ENCODE measurements around the gene METRN. TPM values are rescaled to one million over a fixed set of nuclear protein-coding genes. Genes with fewer than 3 reads are reported as not detected.
A peak's percentile ranks its signal among the peaks of the same experiment; 100 is the strongest.

METRN gene
- total RNA-seq, 2 donors from 2014 or later: 36.6 to 71.9 TPM

GRCh38 chr16:714079-714478 lies 839 bp upstream of the METRN start:
- Histone ChIP-seq H3K27me3 (peaks cover 0 to 16% of the 10 kb centered on the region in 2 donors), H3K27ac (no peak overlapping the region), H3K9me3 (no peaks in the 10 kb centered on the region), H3K4me1 (peaks cover 52% of the 10 kb centered on the region), H3K36me3 (replicated peaks in 1 of 2; ENCODE audit: insufficient read depth in 1 of 2, low read depth in 2 of 2) (no peaks in the 10 kb centered on the region), H3K4me3 (no peak overlapping the region)
- DNase-seq (no peak), ATAC-seq (no peak)
- intact Hi-C loops (cut with DNase I): loop anchor here (5.0 kb wide), 1 partner anchor 338 kb away; no protein-coding TSS in a partner anchor
- WGBS, 2 donors: 74 to 81% methylated on average over 2 to 11 of the region's 11 CpGs
- TF ChIP-seq POLR2A (IDR thresholded peaks at IDR 0.05): no peak
- no peak for TF ChIP-seq CTCF (IDR thresholded peaks at IDR 0.05)

GRCh38 chr16:715477-716199 lies 720 bp downstream of the METRN start:
- no peak for DNase-seq
- ATAC-seq: peak; percentile 17
- intact Hi-C loops (cut with DNase I): no loop called here

GRCh38 chr16:716200-716568 lies 1.3 kb downstream of the METRN start:
- Histone ChIP-seq H3K4me1 (peaks cover 66% of the 10 kb centered on the region), H3K9me3 (no peaks in the 10 kb centered on the region), H3K36me3 (replicated peaks in 1 of 2; ENCODE audit: insufficient read depth in 1 of 2, low read depth in 2 of 2) (no peaks in the 10 kb centered on the region), H3K27ac (peak overlapping the region; percentile 16 to 73 (median 63)), H3K27me3 (peaks cover 0 to 2% of the 10 kb centered on the region in 2 donors), H3K4me3 (no peak overlapping the region)
- DNase-seq: peak; percentile 74 to 83 (median 80)
- WGBS, 2 donors: 15 to 26% methylated on average over 3 to 12 of the region's 12 CpGs
- intact Hi-C loops (cut with DNase I): no loop called here
- peak; percentile 17 for ATAC-seq
- TF ChIP-seq CTCF (IDR thresholded peaks at IDR 0.05) (no peak), POLR2A (IDR thresholded peaks at IDR 0.05) (peak in 2 of 3 donors; percentile 12 to 16)

More at GRCh38 chr16:715477-716199, 720 bp downstream of the METRN start:
- Histone ChIP-seq H3K4me3 (peak overlapping the region; percentile 25 to 43), H3K4me1 (peaks cover 66% of the 10 kb centered on the region), H3K27ac (peak overlapping the region; percentile 16 to 73 (median 63)), H3K27me3 (peaks cover 0 to 8% of the 10 kb centered on the region in 2 donors), H3K9me3 (no peaks in the 10 kb centered on the region), H3K36me3 (replicated peaks in 1 of 2; ENCODE audit: insufficient read depth in 1 of 2, low read depth in 2 of 2) (no peaks in the 10 kb centered on the region)
- TF ChIP-seq CTCF (IDR thresholded peaks at IDR 0.05) (peak in 1 of 7 experiments; percentile 8), POLR2A (IDR thresholded peaks at IDR 0.05) (no peak)
- WGBS, 2 donors: 2 to 7% methylated on average over 21 to 73 of the region's 74 CpGs

GRCh38 chr16:716768-717325 lies 1.9 kb downstream of the METRN start:
- ATAC-seq (no peak), DNase-seq (no peak)
- no peak for TF ChIP-seq CTCF (IDR thresholded peaks at IDR 0.05)
- no peak for TF ChIP-seq POLR2A (IDR thresholded peaks at IDR 0.05)
- H3K27me3 ChIP-seq: no peaks in the 10 kb centered on the region
- H3K4me1 ChIP-seq: peaks cover 67% of the 10 kb centered on the region
- no peaks in the 10 kb centered on the region for H3K9me3 ChIP-seq
- WGBS, 2 donors: 85% methylated on average over 29 of the region's 29 CpGs; no CpG with 5 or more reads in 1 of the 2 donors
- intact Hi-C loops (cut with DNase I): no loop called here
- peak overlapping the region in 3 of 4 donors; percentile 58 to 73 (median 68) for H3K27ac ChIP-seq
- H3K4me3 ChIP-seq: no peak overlapping the region
- no peaks in the 10 kb centered on the region for H3K36me3 ChIP-seq (replicated peaks in 1 of 2; ENCODE audit: insufficient read depth in 1 of 2, low read depth in 2 of 2)

Data from body of pancreas (tissue), 4 donors.